PC-9 (cell line): ENCODE data around the gene CLEC4M.
"Not testable (repeated sequence)": the region's sequence is repeated elsewhere in the genome, so short reads cannot be mapped to it uniquely, and the experiment has no call there.

Source experiments
- EZH2 ChIP-seq: fragments of 200-600 bp; sonication (generic); IDR thresholded peaks from 2 replicates; pipeline ENCODE4 v1.8.0; 2017; ENCODE audit warnings: antibody characterized with exemption, low read depth
- TF ChIP-seq, protein P1 (sequence below): fragments of 200-600 bp; sonication (generic); conservative IDR thresholded peaks from 2 replicates; pipeline ENCODE4 v1.6.1; 2017; ENCODE audit warnings: mixed run types, antibody characterized with exemption, mild to moderate bottlenecking, moderate library complexity

- TF ChIP-seq, protein P1, sequence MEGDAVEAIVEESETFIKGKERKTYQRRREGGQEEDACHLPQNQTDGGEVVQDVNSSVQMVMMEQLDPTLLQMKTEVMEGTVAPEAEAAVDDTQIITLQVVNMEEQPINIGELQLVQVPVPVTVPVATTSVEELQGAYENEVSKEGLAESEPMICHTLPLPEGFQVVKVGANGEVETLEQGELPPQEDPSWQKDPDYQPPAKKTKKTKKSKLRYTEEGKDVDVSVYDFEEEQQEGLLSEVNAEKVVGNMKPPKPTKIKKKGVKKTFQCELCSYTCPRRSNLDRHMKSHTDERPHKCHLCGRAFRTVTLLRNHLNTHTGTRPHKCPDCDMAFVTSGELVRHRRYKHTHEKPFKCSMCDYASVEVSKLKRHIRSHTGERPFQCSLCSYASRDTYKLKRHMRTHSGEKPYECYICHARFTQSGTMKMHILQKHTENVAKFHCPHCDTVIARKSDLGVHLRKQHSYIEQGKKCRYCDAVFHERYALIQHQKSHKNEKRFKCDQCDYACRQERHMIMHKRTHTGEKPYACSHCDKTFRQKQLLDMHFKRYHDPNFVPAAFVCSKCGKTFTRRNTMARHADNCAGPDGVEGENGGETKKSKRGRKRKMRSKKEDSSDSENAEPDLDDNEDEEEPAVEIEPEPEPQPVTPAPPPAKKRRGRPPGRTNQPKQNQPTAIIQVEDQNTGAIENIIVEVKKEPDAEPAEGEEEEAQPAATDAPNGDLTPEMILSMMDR: not testable (repeated sequence)
- TF ChIP-seq EZH2: not testable (repeated sequence)
Measured at GRCh38 chr19:7816040-7816439, 53.0 kb downstream of the CLEC4M start.
